Eye (tissue), 1 donor: ENCODE data around the gene OR5H14.
A peak's percentile ranks its signal among the peaks of the same experiment; 100 is the strongest.
"Not testable (repeated sequence)": the region's sequence is repeated elsewhere in the genome, so short reads cannot be mapped to it uniquely, and the experiment has no call there.

Source experiments
- DNase-seq: peaks from one replicate; pipeline ENCODE4 v3.0.0-alpha.2; 2015

Gene OR5H14

GRCh38 chr3:98147179-98147578 is at the start of gene OR5H14:
OR5H14 (plus strand) TSS chr3:98147479; CDS start chr3:98149386, 1,907 bp downstream.
- DNase-seq: no peak

- no peak for DNase-seq
Observed at GRCh38 chr3:98099848-98100247, 47.4 kb upstream of the OR5H14 start.

- no peak for DNase-seq
Observed at GRCh38 chr3:98108162-98108561, 39.1 kb upstream of the OR5H14 start.

GRCh38 chr3:98109807-98110549 is 37.3 kb upstream of the OR5H14 start:
- DNase-seq: no peak

- DNase-seq: no peak
Observed at GRCh38 chr3:98110550-98110908, 36.8 kb upstream of the OR5H14 start.

- no peak for DNase-seq
Observed at GRCh38 chr3:98114264-98114663, 33.0 kb upstream of the OR5H14 start.

- no peak for DNase-seq
Observed at GRCh38 chr3:98115717-98116116, 31.6 kb upstream of the OR5H14 start.

GRCh38 chr3:98130421-98130820 is 16.9 kb upstream of the OR5H14 start, which contains the start of gene OR5H1:
OR5H1 (plus strand) TSS chr3:98130721; CDS start chr3:98132698, 1,977 bp downstream.
- DNase-seq: no peak

GRCh38 chr3:98136631-98137030 is 10.6 kb upstream of the OR5H14 start:
- DNase-seq: peak; percentile 4

GRCh38 chr3:98137826-98138557 is 9.3 kb upstream of the OR5H14 start:
- not testable (repeated sequence) for DNase-seq

GRCh38 chr3:98140531-98140930 is 6.7 kb upstream of the OR5H14 start:
- no peak for DNase-seq

GRCh38 chr3:98148751-98149150 is 1.5 kb downstream of the OR5H14 start:
- DNase-seq: no peak

- not testable (repeated sequence) for DNase-seq
Observed at GRCh38 chr3:98149456-98149855, 2.2 kb downstream of the OR5H14 start.

- DNase-seq: no peak
Observed at GRCh38 chr3:98151241-98151640, 4.0 kb downstream of the OR5H14 start.

GRCh38 chr3:98166396-98166795 is 19.1 kb downstream of the OR5H14 start, which contains the start of gene OR5H15:
OR5H15 (plus strand) TSS chr3:98166696; CDS start chr3:98168700, 2,004 bp downstream.
- no peak for DNase-seq

- no peak for DNase-seq
Observed at GRCh38 chr3:98171071-98171470, 23.8 kb downstream of the OR5H14 start.

GRCh38 chr3:98172621-98173020 is 25.3 kb downstream of the OR5H14 start:
- DNase-seq: no peak

GRCh38 chr3:98180319-98180890 is 33.1 kb downstream of the OR5H14 start:
- no peak for DNase-seq

- no peak for DNase-seq
Observed at GRCh38 chr3:98182196-98182595, 34.9 kb downstream of the OR5H14 start.

GRCh38 chr3:98185180-98185579 is 37.9 kb downstream of the OR5H14 start:
- no peak for DNase-seq

GRCh38 chr3:98188545-98188944 is 41.3 kb downstream of the OR5H14 start:
- no peak for DNase-seq

GRCh38 chr3:98190911-98191310 is 43.6 kb downstream of the OR5H14 start:
- not testable (repeated sequence) for DNase-seq

- DNase-seq: not testable (repeated sequence)
Observed at GRCh38 chr3:98196293-98196692, 49.0 kb downstream of the OR5H14 start.

- DNase-seq: no peak
Observed at GRCh38 chr3:98199020-98199419, 51.7 kb downstream of the OR5H14 start.
